ENCODE measurements around the gene RBP3.

RBP3 gene

GRCh38 chr10:47306387-47307210, 41.6 kb upstream of the RBP3 start:
- H3K9me3 ChIP-seq (ENCODE audit: control insufficient read depth, insufficient read depth, low read depth, low read length): no peaks in the 10 kb centered on the region
- POLR2A ChIA-PET: no interaction called here
- TF ChIP-seq, protein P1, sequence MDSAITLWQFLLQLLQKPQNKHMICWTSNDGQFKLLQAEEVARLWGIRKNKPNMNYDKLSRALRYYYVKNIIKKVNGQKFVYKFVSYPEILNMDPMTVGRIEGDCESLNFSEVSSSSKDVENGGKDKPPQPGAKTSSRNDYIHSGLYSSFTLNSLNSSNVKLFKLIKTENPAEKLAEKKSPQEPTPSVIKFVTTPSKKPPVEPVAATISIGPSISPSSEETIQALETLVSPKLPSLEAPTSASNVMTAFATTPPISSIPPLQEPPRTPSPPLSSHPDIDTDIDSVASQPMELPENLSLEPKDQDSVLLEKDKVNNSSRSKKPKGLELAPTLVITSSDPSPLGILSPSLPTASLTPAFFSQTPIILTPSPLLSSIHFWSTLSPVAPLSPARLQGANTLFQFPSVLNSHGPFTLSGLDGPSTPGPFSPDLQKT (IDR thresholded peaks at IDR 0.05; ENCODE audit: borderline replicate concordance, low read depth, low read length): no peak
- no peak for TF ChIP-seq ZNF530 (tag by site-specific recombination; IDR thresholded peaks at IDR 0.05; ENCODE audit: low read depth)
- TF ChIP-seq SETDB1 (IDR thresholded peaks at IDR 0.05; ENCODE audit: insufficient read length, low read length): no peak
- TF ChIP-seq FEZF1 (tag by site-specific recombination; IDR thresholded peaks at IDR 0.05): no peak
- TF ChIP-seq ZNF214 (tag by site-specific recombination; IDR thresholded peaks at IDR 0.05; ENCODE audit: borderline replicate concordance): no peak
- no peak for TF ChIP-seq BCL6B (tag by site-specific recombination; IDR thresholded peaks at IDR 0.05)
- no peak for TF ChIP-seq TSHZ1 (tag by site-specific recombination; IDR thresholded peaks at IDR 0.05; ENCODE audit: borderline replicate concordance)
- TF ChIP-seq, protein P2, sequence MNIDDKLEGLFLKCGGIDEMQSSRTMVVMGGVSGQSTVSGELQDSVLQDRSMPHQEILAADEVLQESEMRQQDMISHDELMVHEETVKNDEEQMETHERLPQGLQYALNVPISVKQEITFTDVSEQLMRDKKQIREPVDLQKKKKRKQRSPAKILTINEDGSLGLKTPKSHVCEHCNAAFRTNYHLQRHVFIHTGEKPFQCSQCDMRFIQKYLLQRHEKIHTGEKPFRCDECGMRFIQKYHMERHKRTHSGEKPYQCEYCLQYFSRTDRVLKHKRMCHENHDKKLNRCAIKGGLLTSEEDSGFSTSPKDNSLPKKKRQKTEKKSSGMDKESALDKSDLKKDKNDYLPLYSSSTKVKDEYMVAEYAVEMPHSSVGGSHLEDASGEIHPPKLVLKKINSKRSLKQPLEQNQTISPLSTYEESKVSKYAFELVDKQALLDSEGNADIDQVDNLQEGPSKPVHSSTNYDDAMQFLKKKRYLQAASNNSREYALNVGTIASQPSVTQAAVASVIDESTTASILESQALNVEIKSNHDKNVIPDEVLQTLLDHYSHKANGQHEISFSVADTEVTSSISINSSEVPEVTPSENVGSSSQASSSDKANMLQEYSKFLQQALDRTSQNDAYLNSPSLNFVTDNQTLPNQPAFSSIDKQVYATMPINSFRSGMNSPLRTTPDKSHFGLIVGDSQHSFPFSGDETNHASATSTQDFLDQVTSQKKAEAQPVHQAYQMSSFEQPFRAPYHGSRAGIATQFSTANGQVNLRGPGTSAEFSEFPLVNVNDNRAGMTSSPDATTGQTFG (tag by site-specific recombination; IDR thresholded peaks at IDR 0.05; ENCODE audit: borderline replicate concordance): no peak
- no peak for TF ChIP-seq ZNF585B (tag by site-specific recombination; IDR thresholded peaks at IDR 0.05)
- no peak for TF ChIP-seq SALL2 (tag by site-specific recombination; IDR thresholded peaks at IDR 0.05; ENCODE audit: borderline replicate concordance)
- TF ChIP-seq BCL11B (tag by site-specific recombination; IDR thresholded peaks at IDR 0.05; ENCODE audit: low read depth): no peak
- no peak for TF ChIP-seq ZNF843 (tag by site-specific recombination; IDR thresholded peaks at IDR 0.05)

DNA sequence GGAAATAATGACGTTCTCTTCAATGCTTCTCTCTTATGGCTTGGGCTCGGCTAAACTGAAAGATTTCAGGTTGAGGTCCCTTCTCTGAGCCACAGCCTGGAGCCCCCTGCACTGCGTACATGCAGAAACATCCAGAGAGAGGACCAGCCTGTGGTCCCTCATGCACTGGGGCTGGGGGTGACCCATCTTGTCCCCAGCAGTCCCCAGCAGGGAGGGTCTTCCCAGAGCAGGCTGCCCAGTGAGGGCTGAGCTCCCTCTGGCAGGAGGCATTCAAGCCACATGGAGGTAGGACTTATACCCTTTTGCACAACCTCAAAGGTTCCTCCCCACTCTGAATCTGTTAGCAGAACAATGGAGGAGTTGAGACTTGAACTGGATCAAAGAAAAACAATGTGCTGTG, 40.8 kb upstream of the RBP3 start:
- no peaks in the 10 kb centered on the region for H3K36me3 ChIP-seq (ENCODE audit: control insufficient read depth in 2 of 2, insufficient read depth in 1 of 2, low read length in 2 of 2)

More at GRCh38 chr10:47306387-47307210, 41.6 kb upstream of the RBP3 start:
- H3K27ac ChIP-seq (ENCODE audit: extremely low read depth, low read depth, low read length): no peak overlapping the region
- H3K36me3 ChIP-seq (ENCODE audit: control insufficient read depth in 2 of 2, insufficient read depth in 1 of 2, low read length in 2 of 2): no peaks in the 10 kb centered on the region
- H3K4me1 ChIP-seq (ENCODE audit: control insufficient read depth, insufficient read depth, low read length): no peaks in the 10 kb centered on the region
- CTCF ChIA-PET: interaction anchor here (1.2 to 2.0 kb wide), 4 partner anchors 137 to 282 kb away, joined by 3 to 9 read pairs (median 5); no protein-coding TSS in a partner anchor
- no peak overlapping the region for H3K4me3 ChIP-seq (ENCODE audit: low read depth, low read length)

More for the DNA sequence above, 40.8 kb upstream of the RBP3 start:
- no peak for TF ChIP-seq ZNF266 (tag by site-specific recombination; IDR thresholded peaks at IDR 0.05; ENCODE audit: low read depth)
- TF ChIP-seq MZF1 (tag by site-specific recombination; IDR thresholded peaks at IDR 0.05; ENCODE audit: borderline replicate concordance): no peak
- TF ChIP-seq SCRT2 (tag by site-specific recombination; IDR thresholded peaks at IDR 0.05): no peak
- TF ChIP-seq ZNF292 (tag by site-specific recombination; IDR thresholded peaks at IDR 0.05; ENCODE audit: borderline replicate concordance, low read depth): no peak
- no peak for TF ChIP-seq ZNF341 (tag by site-specific recombination; IDR thresholded peaks at IDR 0.05; ENCODE audit: low read depth)
- TF ChIP-seq ZNF280D (tag by site-specific recombination; IDR thresholded peaks at IDR 0.05): no peak
- TF ChIP-seq ZNF433 (tag by site-specific recombination; IDR thresholded peaks at IDR 0.05; ENCODE audit: low read depth): no peak
- TF ChIP-seq ZNF239 (tag by site-specific recombination; IDR thresholded peaks at IDR 0.05): no peak
- no peak for TF ChIP-seq GLI2 (tag by site-specific recombination; IDR thresholded peaks at IDR 0.05; ENCODE audit: borderline replicate concordance, low read depth)
- TF ChIP-seq ZFP37 (tag by site-specific recombination; IDR thresholded peaks at IDR 0.05): no peak
- POLR2A ChIA-PET: no interaction called here
- CTCF ChIA-PET: interaction anchor here (0.8 to 8.1 kb wide), 3 partner anchors 258 to 281 kb away, joined by 3 to 83 read pairs (median 4); no protein-coding TSS in a partner anchor
- no peaks in the 10 kb centered on the region for H3K9me3 ChIP-seq (ENCODE audit: control insufficient read depth, insufficient read depth, low read depth, low read length)
- no peak overlapping the region for H3K4me3 ChIP-seq (ENCODE audit: low read depth, low read length)
- H3K4me1 ChIP-seq (ENCODE audit: control insufficient read depth, insufficient read depth, low read length): no peaks in the 10 kb centered on the region
- no peak overlapping the region for H3K27ac ChIP-seq (ENCODE audit: extremely low read depth, low read depth, low read length)

Data from HEK293 (cell line).